ENCODE measurements around the gene RELCH. TPM values are rescaled to one million over a fixed set of nuclear protein-coding genes. Genes with fewer than 3 reads are reported as not detected.

RELCH gene
- total RNA-seq, 2 donors from 2014 or later: 11.1 to 16.7 TPM

GRCh38 chr18:62200121-62200914 is 13.3 kb downstream of the RELCH start:
- H3K4me3 ChIP-seq: no peak overlapping the region
- TF ChIP-seq, protein P1, sequence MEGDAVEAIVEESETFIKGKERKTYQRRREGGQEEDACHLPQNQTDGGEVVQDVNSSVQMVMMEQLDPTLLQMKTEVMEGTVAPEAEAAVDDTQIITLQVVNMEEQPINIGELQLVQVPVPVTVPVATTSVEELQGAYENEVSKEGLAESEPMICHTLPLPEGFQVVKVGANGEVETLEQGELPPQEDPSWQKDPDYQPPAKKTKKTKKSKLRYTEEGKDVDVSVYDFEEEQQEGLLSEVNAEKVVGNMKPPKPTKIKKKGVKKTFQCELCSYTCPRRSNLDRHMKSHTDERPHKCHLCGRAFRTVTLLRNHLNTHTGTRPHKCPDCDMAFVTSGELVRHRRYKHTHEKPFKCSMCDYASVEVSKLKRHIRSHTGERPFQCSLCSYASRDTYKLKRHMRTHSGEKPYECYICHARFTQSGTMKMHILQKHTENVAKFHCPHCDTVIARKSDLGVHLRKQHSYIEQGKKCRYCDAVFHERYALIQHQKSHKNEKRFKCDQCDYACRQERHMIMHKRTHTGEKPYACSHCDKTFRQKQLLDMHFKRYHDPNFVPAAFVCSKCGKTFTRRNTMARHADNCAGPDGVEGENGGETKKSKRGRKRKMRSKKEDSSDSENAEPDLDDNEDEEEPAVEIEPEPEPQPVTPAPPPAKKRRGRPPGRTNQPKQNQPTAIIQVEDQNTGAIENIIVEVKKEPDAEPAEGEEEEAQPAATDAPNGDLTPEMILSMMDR (IDR thresholded peaks at IDR 0.05): no peak
- H3K4me1 ChIP-seq: peaks cover 0 to 19% of the 10 kb centered on the region in 2 donors
- H3K9me3 ChIP-seq: no peaks in the 10 kb centered on the region
- no peaks in the 10 kb centered on the region for H3K36me3 ChIP-seq
- no peak overlapping the region for H3K27ac ChIP-seq
- no peaks in the 10 kb centered on the region for H3K27me3 ChIP-seq
- no peak for DNase-seq (ENCODE audit: low spot score)

GRCh38 chr18:62201870-62202269 is 14.8 kb downstream of the RELCH start:
- Histone ChIP-seq H3K9me3 (no peaks in the 10 kb centered on the region), H3K27ac (no peak overlapping the region), H3K4me1 (peaks cover 0 to 16% of the 10 kb centered on the region in 2 donors), H3K36me3 (no peaks in the 10 kb centered on the region), H3K27me3 (no peaks in the 10 kb centered on the region), H3K4me3 (no peak overlapping the region)
- TF ChIP-seq, protein P1 (IDR thresholded peaks at IDR 0.05): no peak
- DNase-seq (ENCODE audit: low spot score): no peak

DNA sequence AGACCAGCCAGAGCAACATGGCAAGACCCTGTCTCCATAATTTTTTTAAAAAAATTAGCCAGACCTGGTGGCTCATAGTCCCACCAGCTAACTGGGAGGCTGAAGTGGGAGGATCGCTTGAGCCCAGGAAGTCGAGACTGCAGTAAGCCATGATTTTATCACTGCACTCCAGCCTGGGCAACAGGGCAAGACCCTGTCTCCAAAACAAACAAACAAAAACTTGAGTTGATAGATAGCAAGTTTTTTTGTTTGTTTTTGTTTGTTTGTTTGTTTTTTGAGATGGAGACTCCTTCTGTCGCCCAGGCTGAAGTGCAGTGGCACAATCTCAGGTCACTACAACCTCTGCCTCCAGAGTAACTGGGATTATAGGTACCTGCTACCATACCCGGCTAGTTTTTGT is 18.8 kb downstream of the RELCH start:
- DNase-seq (ENCODE audit: low spot score): no peak
- TF ChIP-seq, protein P1 (IDR thresholded peaks at IDR 0.05): no peak
- Histone ChIP-seq H3K27me3 (no peaks in the 10 kb centered on the region), H3K27ac (no peak overlapping the region), H3K36me3 (no peaks in the 10 kb centered on the region), H3K9me3 (no peaks in the 10 kb centered on the region), H3K4me3 (no peak overlapping the region), H3K4me1 (no peaks in the 10 kb centered on the region)

- H3K36me3 ChIP-seq: no peaks in the 10 kb centered on the region
- H3K4me1 ChIP-seq: no peaks in the 10 kb centered on the region
- no peak overlapping the region for H3K4me3 ChIP-seq
- no peaks in the 10 kb centered on the region for H3K27me3 ChIP-seq
- DNase-seq (ENCODE audit: low spot score): no peak
- no peak overlapping the region for H3K27ac ChIP-seq
- H3K9me3 ChIP-seq: no peaks in the 10 kb centered on the region
- TF ChIP-seq, protein P1 (IDR thresholded peaks at IDR 0.05): no peak
These were observed 19.5 kb downstream of the RELCH start for GRCh38 chr18:62206593-62206992.

DNA sequence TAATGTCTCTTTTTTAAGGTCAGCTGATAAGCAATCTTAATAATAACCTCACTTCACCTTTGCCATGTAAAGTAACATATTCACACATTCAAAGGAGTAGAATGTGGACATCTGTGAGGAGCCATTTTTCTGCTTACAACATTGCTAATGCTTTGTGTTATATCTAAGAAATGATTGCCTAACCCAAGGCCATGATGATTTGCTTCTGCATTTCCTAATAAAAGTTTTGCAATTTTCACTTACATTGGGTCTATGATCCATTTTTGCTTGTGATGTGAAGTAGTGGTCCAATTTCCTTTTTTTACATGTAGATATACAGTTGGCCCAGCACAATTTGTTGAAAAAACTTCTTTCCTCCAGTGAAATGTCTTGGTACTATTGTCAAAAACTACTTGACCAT is 22.0 kb downstream of the RELCH start:
- H3K27me3 ChIP-seq: no peaks in the 10 kb centered on the region
- H3K9me3 ChIP-seq: no peaks in the 10 kb centered on the region
- H3K36me3 ChIP-seq: no peaks in the 10 kb centered on the region
- TF ChIP-seq, protein P1 (IDR thresholded peaks at IDR 0.05): no peak
- H3K27ac ChIP-seq: no peak overlapping the region
- no peaks in the 10 kb centered on the region for H3K4me1 ChIP-seq
- no peak for DNase-seq (ENCODE audit: low spot score)
- H3K4me3 ChIP-seq: no peak overlapping the region

- H3K9me3 ChIP-seq: no peaks in the 10 kb centered on the region
- no peak overlapping the region for H3K27ac ChIP-seq
- no peak for DNase-seq (ENCODE audit: low spot score)
- no peak overlapping the region for H3K4me3 ChIP-seq
- TF ChIP-seq, protein P1 (IDR thresholded peaks at IDR 0.05): no peak
- no peaks in the 10 kb centered on the region for H3K4me1 ChIP-seq
- H3K27me3 ChIP-seq: no peaks in the 10 kb centered on the region
- H3K36me3 ChIP-seq: no peaks in the 10 kb centered on the region
These were observed 23.1 kb downstream of the RELCH start for GRCh38 chr18:62210138-62210537.

All from right atrium auricular region (tissue), 2 donors.